HCT116 (cell line): Measurements from ENCODE around the gene GABBR2. TPM values are rescaled to one million over a fixed set of nuclear protein-coding genes. Genes with fewer than 3 reads are reported as not detected.

Source experiments
- ATAC-seq: fragments of 200-7000 bp; cut with Tn5 transposase; 2 replicates; pipeline ENCODE4 v1.9.1; 2020; ENCODE audit warnings: mild to moderate bottlenecking, moderate library complexity
- BruUV-seq: library from RNA; stranded (reverse); fragments of 400-500 nt; replicated peaks from 2 replicates; lab custom pipeline; 2021; lab: Mats Ljungman, UMichigan
- CTCF ChIA-PET: fragments of 300-600 bp; sonication (Branson Sonifier 250); formaldehyde crosslinking; loops from one replicate; lab custom pipeline; 2021; ENCODE audit warnings: antibody characterized with exemption; lab: Charles Lee
- POLR2A ChIA-PET: fragments of 300-600, 350-600 bp; sonication (Branson Sonifier 250); formaldehyde crosslinking; loops from one replicate; lab custom pipeline; 2021; ENCODE audit warnings: antibody characterized with exemption; lab: Charles Lee
- RAD21 ChIA-PET, 2 experiments: fragments of 300-600 bp; sonication (Branson Sonifier 250); formaldehyde crosslinking; loops; one replicate each; lab custom pipeline; 2023; ENCODE audit warnings: low total read pairs in 2 of 2; ENCODE audit not compliant: uncharacterized antibody in 2 of 2, unreplicated experiment in 2 of 2, low non-redundant PET in 1 of 2; lab: Charles Lee
- DNase-seq: peaks from one replicate; pipeline ENCODE4 v3.0.0-alpha.2; 2010; ENCODE audit warnings: low read depth, low spot score
- H2AFZ ChIP-seq: fragments of 200-600 bp; shearing (Covaris generic), sonication (generic); 2 replicates; pipeline ENCODE4 v1.6.1; 2017; ENCODE audit warnings: low read depth, mixed run types, mixed read lengths, antibody characterized with exemption, low read length; ENCODE audit not compliant: poor library complexity, severe bottlenecking
- H3K27ac ChIP-seq: 2 replicates; pipeline ENCODE4 v1.5.1; 2012; ENCODE audit warnings: low read depth, low read length
- H3K27me3 ChIP-seq: fragments of 200-600 bp; sonication (generic); 2 replicates; pipeline ENCODE4 v1.6.1; 2016; ENCODE audit warnings: mixed run types, low read length, mixed read lengths; ENCODE audit not compliant: insufficient read depth
- H3K36me3 ChIP-seq, 2 experiments: fragments of 200-500 bp in 1 of 2; fragments of 200-600 bp in 1 of 2; sonication (Bioruptor generic) in 1 of 2; sonication (generic) in 1 of 2; 2 replicates each; pipeline versions ENCODE4 v1.5.1 to v1.6.1; 2014 to 2016; ENCODE audit warnings: low read length in 2 of 2, inconsistent platforms in 1 of 2, mixed read lengths in 1 of 2, mixed run types in 1 of 2; ENCODE audit not compliant: insufficient read depth in 2 of 2, control insufficient read depth in 1 of 2
- H3K4me1 ChIP-seq, 2 experiments: fragments of 200-600 bp in 1 of 2; sonication (generic) in 1 of 2; 2 replicates each; pipeline versions ENCODE4 v1.5.1 to v1.6.1; 2012 to 2017; ENCODE audit warnings: low read length in 2 of 2, inconsistent platforms in 1 of 2, mild to moderate bottlenecking in 1 of 2, mixed read lengths in 1 of 2, mixed run types in 1 of 2, moderate library complexity in 1 of 2; ENCODE audit not compliant: insufficient read depth in 2 of 2, control insufficient read depth in 1 of 2
- H3K4me2 ChIP-seq: fragments of 200-600 bp; sonication (generic); 2 replicates; pipeline ENCODE4 v1.6.1; 2017; ENCODE audit warnings: mixed run types, low read length, mixed read lengths
- H3K4me3 ChIP-seq, 2 experiments: fragments of 200-600 bp in 1 of 2; sonication (generic) in 1 of 2; replicated peaks in 1 of 2; 2 replicates each; pipeline ENCODE4 v1.5.1; 2011 to 2016; ENCODE audit warnings: low read length in 2 of 2, control low read depth in 1 of 2, low read depth in 1 of 2, mild to moderate bottlenecking in 1 of 2, mixed read lengths in 1 of 2, mixed run types in 1 of 2
- H3K79me2 ChIP-seq: fragments of 200-600 bp; sonication (generic); 2 replicates; pipeline ENCODE4 v1.6.1; 2017; ENCODE audit warnings: mild to moderate bottlenecking, mixed run types, low read length, moderate library complexity, mixed read lengths; ENCODE audit not compliant: insufficient read depth
- H3K9ac ChIP-seq: fragments of 200-600 bp; sonication (generic); 2 replicates; pipeline ENCODE4 v1.6.1; 2016; ENCODE audit warnings: low read length, mixed read lengths
- H3K9me2 ChIP-seq: fragments of 200-600 bp; sonication (generic), shearing (Covaris generic); 2 replicates; pipeline ENCODE4 v1.6.1; 2017; ENCODE audit warnings: mixed run types, mild to moderate bottlenecking, moderate library complexity; ENCODE audit not compliant: insufficient read depth
- H3K9me3 ChIP-seq, 2 experiments: fragments of 200-500 bp in 1 of 2; fragments of 200-600 bp in 1 of 2; sonication (Bioruptor generic) in 1 of 2; sonication (generic) in 1 of 2; 2 replicates each; pipeline ENCODE4 v1.6.1; 2014 to 2017; ENCODE audit warnings: low read length in 2 of 2, mixed read lengths in 2 of 2, inconsistent platforms in 1 of 2, low read depth in 1 of 2, mild to moderate bottlenecking in 1 of 2, mixed run types in 1 of 2, moderate library complexity in 1 of 2; ENCODE audit not compliant: control insufficient read depth in 1 of 2, insufficient read depth in 1 of 2
- H4K20me1 ChIP-seq: fragments of 200-600 bp; sonication (generic), shearing (Covaris generic); 2 replicates; pipeline ENCODE4 v1.6.1; 2017; ENCODE audit warnings: mixed run types, mild to moderate bottlenecking, moderate library complexity; ENCODE audit not compliant: insufficient read depth
- ATF3 ChIP-seq: IDR thresholded peaks from 2 replicates; pipeline ENCODE4 v1.6.1; 2012
- CTCF ChIP-seq, 3 experiments: fragments of 200-600 bp in 1 of 3; sonication (generic) in 1 of 3; IDR thresholded peaks in 2 of 3; conservative IDR thresholded peaks in 1 of 3; 2 replicates each; pipeline ENCODE4 v1.5.1; 2012 to 2017; ENCODE audit warnings: low read depth in 2 of 3, low read length in 2 of 3, antibody characterized with exemption in 1 of 3, borderline replicate concordance in 1 of 3, control low read depth in 1 of 3, mild to moderate bottlenecking in 1 of 3, mixed read lengths in 1 of 3, mixed run types in 1 of 3, moderate library complexity in 1 of 3; ENCODE audit not compliant: insufficient read depth in 1 of 3
- EGR1 ChIP-seq: IDR thresholded peaks from 2 replicates; pipeline ENCODE4 v1.6.1; 2012; ENCODE audit warnings: low read depth
- EZH2phosphoT487 ChIP-seq: fragments of 200-600 bp; IDR thresholded peaks from 2 replicates; pipeline ENCODE4 v1.6.1; 2018; ENCODE audit warnings: antibody characterized with exemption, borderline replicate concordance
- FOSL1 ChIP-seq: IDR thresholded peaks from 2 replicates; pipeline ENCODE4 v1.6.1; 2012; ENCODE audit warnings: low read depth
- MAX ChIP-seq: IDR thresholded peaks from 2 replicates; pipeline ENCODE4 v1.6.1; 2012
- RAD21 ChIP-seq: IDR thresholded peaks from 2 replicates; pipeline ENCODE4 v1.6.1; 2012; ENCODE audit warnings: low read depth, mild to moderate bottlenecking
- SP1 ChIP-seq: IDR thresholded peaks from 2 replicates; pipeline ENCODE4 v1.6.1; 2012; ENCODE audit warnings: low read depth
- SRF ChIP-seq: IDR thresholded peaks from 2 replicates; pipeline ENCODE4 v1.6.1; 2012; ENCODE audit warnings: low read depth
- intact Hi-C: fragments of 100-400 bp; cut with micrococcal nuclease; formaldehyde crosslinking; loops from 2 replicates; pipeline ENCODE4 v1.10.0; 2022
- total RNA-seq: library from RNA; stranded (reverse); gene quantifications from one replicate; pipeline ENCODE4 v1.2.1, GENCODE V29; 2021; ENCODE audit not compliant: unreplicated experiment

Gene GABBR2
- total RNA-seq, 1 experiment from 2014 or later, result 0.15 TPM

- intact Hi-C loops, result no loop called here
- no peak overlapping the region for H3K9ac ChIP-seq
- H3K4me2 ChIP-seq, result no peak overlapping the region
- no peaks in the 10 kb centered on the region for H3K36me3 ChIP-seq
- ChIA-PET POLR2A (no interaction called here), RAD21 (no interaction called here), CTCF (interaction anchor here (1.5 kb wide), 1 partner anchor 10 kb away, joined by 6 read pairs; no protein-coding TSS in a partner anchor)
- no TSS peak for BruUV-seq
- H3K9me3 ChIP-seq, result no peaks in the 10 kb centered on the region
- H3K27ac ChIP-seq, result no peak overlapping the region
- no peaks in the 10 kb centered on the region for H3K9me2 ChIP-seq
- TF ChIP-seq EZH2phosphoT487 (no peak), FOSL1 (no peak), RAD21 (no peak), SP1 (no peak)
- no peaks in the 10 kb centered on the region for H3K4me1 ChIP-seq
- H3K27me3 ChIP-seq, result no peaks in the 10 kb centered on the region; the same call in none of the 2 replicates
- no peaks in the 10 kb centered on the region for H4K20me1 ChIP-seq
- no peak overlapping the region for H3K4me3 ChIP-seq
- H2AFZ ChIP-seq, result no peak overlapping the region
- DNase-seq (no peak), ATAC-seq (no peak)
- H3K79me2 ChIP-seq, result no peaks in the 10 kb centered on the region
Measured at GRCh38 chr9:98688710-98689495, 19.8 kb downstream of the GABBR2 start.

- CTCF ChIA-PET, result no interaction called here
Measured at GRCh38 chr9:98687911-98688310, 20.8 kb downstream of the GABBR2 start.

More at GRCh38 chr9:98687911-98688310, 20.8 kb downstream of the GABBR2 start:
- no peak overlapping the region for H3K27ac ChIP-seq
- H3K27me3 ChIP-seq, result no peaks in the 10 kb centered on the region; the same call in none of the 2 replicates
- ATAC-seq (no peak), DNase-seq (no peak)
- RAD21 ChIA-PET, result no interaction called here
- no peaks in the 10 kb centered on the region for H3K4me1 ChIP-seq
- no peak overlapping the region for H3K9ac ChIP-seq
- H3K4me3 ChIP-seq, result no peak overlapping the region
- H3K9me3 ChIP-seq, result no peaks in the 10 kb centered on the region
- POLR2A ChIA-PET, result no interaction called here
- no peak for TF ChIP-seq FOSL1
- TF ChIP-seq MAX, result no peak
- no peak for TF ChIP-seq CTCF (IDR thresholded peaks at IDR 0.05 in 2 of 3, conservative IDR thresholded peaks at IDR 0.05 in 1 of 3; ENCODE audit: borderline replicate concordance in 1 of 3, insufficient read depth in 1 of 3, low read depth in 2 of 3, low read length in 2 of 3)
- TF ChIP-seq EGR1, result no peak
- no peak for TF ChIP-seq SRF
- no peak for TF ChIP-seq ATF3
- no peaks in the 10 kb centered on the region for H3K36me3 ChIP-seq
- H4K20me1 ChIP-seq, result no peaks in the 10 kb centered on the region
- H2AFZ ChIP-seq, result no peak overlapping the region
- intact Hi-C loops, result no loop called here
- no peak overlapping the region for H3K4me2 ChIP-seq
- no peaks in the 10 kb centered on the region for H3K79me2 ChIP-seq
- H3K9me2 ChIP-seq, result no peaks in the 10 kb centered on the region
- BruUV-seq, result no TSS peak
